NCI-H1105 treated with DMSO at 0.1 percent for 48 hours (cell line): ENCODE results near the gene CNTNAP2.
"Not testable (repeated sequence)": the region's sequence is repeated elsewhere in the genome, so short reads cannot be mapped to it uniquely, and the experiment has no call there.

ENCODE experiments used
- DNase-seq: peaks from one replicate; lab custom pipeline; 2025; lab: John Stamatoyannopoulos, UW

CNTNAP2 gene

GRCh38 chr7:148398844-148399365 is 2282.3 kb downstream of the CNTNAP2 start:
- no peak for DNase-seq

- no peak for DNase-seq
These were observed 2283.5 kb downstream of the CNTNAP2 start for GRCh38 chr7:148400101-148400500.

- peak; percentile 90 for DNase-seq
These were observed 2285.6 kb downstream of the CNTNAP2 start for GRCh38 chr7:148402159-148402558.

- peak; percentile 2 for DNase-seq
These were observed 2286.9 kb downstream of the CNTNAP2 start for GRCh38 chr7:148403466-148403993.

GRCh38 chr7:148408307-148408706 is 2291.7 kb downstream of the CNTNAP2 start:
- DNase-seq = no peak

- DNase-seq = no peak
These were observed 2294.3 kb downstream of the CNTNAP2 start for GRCh38 chr7:148410905-148411304.

- no peak for DNase-seq
These were observed 2296.1 kb downstream of the CNTNAP2 start for GRCh38 chr7:148412691-148413090.

- DNase-seq = no peak
These were observed 2303.5 kb downstream of the CNTNAP2 start for GRCh38 chr7:148419856-148420832.

GRCh38 chr7:148422030-148422429 is 2305.4 kb downstream of the CNTNAP2 start:
- no peak for DNase-seq

GRCh38 chr7:148426393-148426792 is 2309.8 kb downstream of the CNTNAP2 start:
- not testable (repeated sequence) for DNase-seq

GRCh38 chr7:148430690-148431089 is 2314.1 kb downstream of the CNTNAP2 start:
- not testable (repeated sequence) for DNase-seq

- no peak for DNase-seq
These were observed 2317.1 kb downstream of the CNTNAP2 start for GRCh38 chr7:148433521-148434180.

- DNase-seq = no peak
These were observed 2317.7 kb downstream of the CNTNAP2 start for GRCh38 chr7:148434181-148434757.

GRCh38 chr7:148434887-148435286 is 2318.3 kb downstream of the CNTNAP2 start:
- DNase-seq = no peak

- DNase-seq = no peak
These were observed 2319.1 kb downstream of the CNTNAP2 start for GRCh38 chr7:148435715-148436114.

GRCh38 chr7:148436135-148436534 is 2319.5 kb downstream of the CNTNAP2 start:
- DNase-seq = no peak

- DNase-seq = no peak
These were observed 2320.0 kb downstream of the CNTNAP2 start for GRCh38 chr7:148436571-148436970.

- no peak for DNase-seq
These were observed 2320.4 kb downstream of the CNTNAP2 start for GRCh38 chr7:148437043-148437442.

GRCh38 chr7:148442141-148442655 is 2325.6 kb downstream of the CNTNAP2 start:
- no peak for DNase-seq

GRCh38 chr7:148442933-148443332 is 2326.3 kb downstream of the CNTNAP2 start:
- no peak for DNase-seq

- DNase-seq = no peak
These were observed 2328.9 kb downstream of the CNTNAP2 start for GRCh38 chr7:148445260-148446044.
